B cell (primary cell): ENCODE data around the gene GSS. TPM values are rescaled to one million over a fixed set of nuclear protein-coding genes. Genes with fewer than 3 reads are reported as not detected.

Experiments used
- ATAC-seq: fragments of 200-7000 bp; cut with Tn5 transposase; one replicate; pipeline ENCODE4 v1.10.0; 2021; ENCODE audit warnings: low read depth, mild to moderate bottlenecking, moderate number of reproducible peaks, moderate library complexity
- CTCF ChIA-PET: fragments of 350-600 bp; sonication (Branson Sonifier 250); formaldehyde crosslinking; loops from one replicate; lab custom pipeline; 2021; ENCODE audit warnings: antibody characterized with exemption, inconsistent platforms; lab: Charles Lee
- POLR2A ChIA-PET: fragments of 350-600 bp; sonication (Branson Sonifier 250); formaldehyde crosslinking; loops from one replicate; lab custom pipeline; 2021; ENCODE audit warnings: antibody characterized with exemption; lab: Charles Lee
- DNase-seq: peaks from one replicate; pipeline ENCODE4 v3.0.0; 2013
- H2AFZ ChIP-seq: 2 replicates; pipeline ENCODE4 v1.6.1; 2012; ENCODE audit warnings: mild to moderate bottlenecking, low read depth, low read length; ENCODE audit not compliant: insufficient read depth, poor library complexity, severe bottlenecking
- H3K27ac ChIP-seq, 2 donors: 1 replicate in 1 of 2; 2 replicates in 1 of 2; pipeline ENCODE4 v1.5.1; 2012 to 2013; ENCODE audit warnings: low read length in 2 of 2, mild to moderate bottlenecking in 2 of 2, moderate library complexity in 1 of 2
- H3K27me3 ChIP-seq, 4 experiments: fragments of 200-600 bp in 1 of 4; sonication (generic) in 1 of 4; replicated peaks in 1 of 4; 1 replicate in 2 of 4; 2 replicates in 2 of 4; pipeline versions ENCODE4 v1.6.1 to v1.7.0; 2013 to 2016; ENCODE audit warnings: low read length in 3 of 4, mild to moderate bottlenecking in 2 of 4, mixed read lengths in 1 of 4, moderate library complexity in 1 of 4; ENCODE audit not compliant: insufficient read depth in 4 of 4, control insufficient read depth in 3 of 4; ENCODE audit errors: control extremely low read depth in 1 of 4
- H3K36me3 ChIP-seq, 2 experiments: replicated peaks in 1 of 2; 1 replicate in 1 of 2; 2 replicates in 1 of 2; pipeline versions ENCODE4 v1.6.1 to v1.7.1; 2013; ENCODE audit warnings: low read length in 1 of 2; ENCODE audit not compliant: insufficient read depth in 2 of 2, control insufficient read depth in 1 of 2; ENCODE audit errors: control extremely low read depth in 1 of 2, extremely low read depth in 1 of 2
- H3K4me1 ChIP-seq, 2 donors: fragments of 200-600 bp in 1 of 2; sonication (generic) in 1 of 2; 1 replicate in 1 of 2; 2 replicates in 1 of 2; pipeline versions ENCODE4 v1.5.1 to v1.6.1; 2013 to 2017; ENCODE audit warnings: low read length in 2 of 2; ENCODE audit not compliant: control insufficient read depth in 2 of 2, insufficient read depth in 2 of 2
- H3K4me2 ChIP-seq: replicated peaks from 2 replicates; pipeline ENCODE3; 2012; ENCODE audit warnings: mild to moderate bottlenecking, low read depth, low read length; ENCODE audit not compliant: poor library complexity, severe bottlenecking
- H3K4me3 ChIP-seq, 5 experiments: fragments of 200-600 bp in 1 of 5; sonication (generic) in 1 of 5; 1 replicate in 3 of 5; 2 replicates in 2 of 5; pipeline versions ENCODE4 v1.5.1 to v1.7.0; 2011 to 2016; ENCODE audit warnings: low read length in 4 of 5, mild to moderate bottlenecking in 4 of 5, low read depth in 2 of 5, control low read depth in 1 of 5, moderate library complexity in 1 of 5; ENCODE audit not compliant: insufficient read depth in 1 of 5; ENCODE audit errors: control extremely low read depth in 1 of 5, extremely low read depth in 1 of 5
- H3K79me2 ChIP-seq: fragments of 200-600 bp; sonication (generic); one replicate; pipeline ENCODE4 v1.6.0; 2016; ENCODE audit warnings: low read length; ENCODE audit not compliant: control insufficient read depth, insufficient read depth
- H3K9ac ChIP-seq: fragments of 200-600 bp; sonication (generic); 2 replicates; pipeline ENCODE4 v1.6.1; 2017; ENCODE audit warnings: mild to moderate bottlenecking, low read length, moderate library complexity
- H3K9me3 ChIP-seq, 3 donors: one replicate each; pipeline versions ENCODE4 v1.6.1 to v1.7.1; 2013; ENCODE audit warnings: low read length in 2 of 3; ENCODE audit not compliant: control insufficient read depth in 2 of 3, insufficient read depth in 1 of 3; ENCODE audit errors: control extremely low read depth in 1 of 3
- H4K20me1 ChIP-seq: 2 replicates; pipeline ENCODE4 v1.6.0; 2012; ENCODE audit warnings: mild to moderate bottlenecking, low read length; ENCODE audit not compliant: insufficient read depth, control insufficient read depth, poor library complexity, severe bottlenecking
- H3K27ac Mint-ChIP-seq: one replicate; pipeline ENCODE4 v1.8.0; 2021; ENCODE audit warnings: mixed read lengths
- H3K27me3 Mint-ChIP-seq: one replicate; pipeline ENCODE4 v1.8.0; 2021; ENCODE audit warnings: mixed read lengths
- H3K4me1 Mint-ChIP-seq: one replicate; pipeline ENCODE4 v1.8.0; 2021; ENCODE audit warnings: mixed read lengths
- H3K4me3 Mint-ChIP-seq: one replicate; pipeline ENCODE4 v1.8.0; 2021; ENCODE audit warnings: mixed read lengths
- H3K9me3 Mint-ChIP-seq: one replicate; pipeline ENCODE4 v1.8.0; 2022; ENCODE audit warnings: mixed read lengths; ENCODE audit not compliant: insufficient read depth
- EZH2 ChIP-seq: IDR thresholded peaks from 2 replicates; pipeline ENCODE4 v1.6.1; 2012; ENCODE audit warnings: borderline replicate concordance, low read depth, mild to moderate bottlenecking, moderate library complexity, low read length; ENCODE audit not compliant: insufficient read depth, poor library complexity, severe bottlenecking
- WGBS: methylation state at CpG from one replicate; pipeline ENCODE4 v1.1.5; 2013; ENCODE audit warnings: missing lambda C conversion rate; ENCODE audit not compliant: insufficient coverage; 5-methylcytosine and 5-hydroxymethylcytosine counted together
- intact Hi-C: fragments of 100-400 bp; cut with micrococcal nuclease; formaldehyde crosslinking; loops from one replicate; pipeline ENCODE4 v1.10.0; 2022
- polyA plus RNA-seq: library from polyadenylated mRNA; depleted of rRNA; stranded (reverse); fragments of >200 nt; gene quantifications from 2 replicates; pipeline ENCODE4 v1.2.3, GENCODE V29; 2012
- total RNA-seq, 2 donors: library from RNA; stranded (reverse); fragments of 120-200 nt in 1 of 2; gene quantifications; 1 replicate in 1 of 2; 2 replicates in 1 of 2; pipeline versions ENCODE4 v1.2.3 to v1.2.4, GENCODE V29; 2013 to 2022
- TF ChIP-seq, protein P1 (sequence below): fragments of 200-600 bp; IDR thresholded peaks from one replicate; pipeline ENCODE4 v1.8.0; 2022; ENCODE audit warnings: antibody characterized with exemption, mild to moderate bottlenecking

Gene GSS
- total and polyA plus RNA-seq, 2 donors (not counting 1 experiment from before 2014, with no cell fraction given): 22.5 to 28.6 TPM

DNA sequence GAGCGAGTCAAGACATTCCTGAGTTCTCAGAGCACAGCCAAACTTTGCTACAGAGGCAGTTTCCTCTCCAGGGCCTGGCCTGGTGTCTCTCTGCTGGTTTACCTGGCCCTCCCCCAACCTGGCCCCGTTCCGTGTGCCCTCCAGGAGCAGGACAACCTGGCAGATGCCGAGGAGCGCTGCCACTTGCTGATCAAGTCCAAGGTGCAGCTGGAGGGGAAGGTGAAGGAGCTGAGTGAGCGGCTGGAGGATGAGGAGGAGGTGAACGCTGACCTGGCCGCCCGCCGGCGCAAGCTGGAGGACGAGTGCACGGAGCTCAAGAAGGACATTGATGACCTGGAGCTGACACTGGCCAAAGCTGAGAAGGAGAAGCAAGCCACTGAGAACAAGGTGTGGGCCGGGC is 39.6 kb upstream of the GSS start:
- H3K4me1 ChIP-seq: no peaks in the 10 kb centered on the region
- ATAC-seq (no peak), DNase-seq (no peak)
- Mint-ChIP-seq H3K27ac (no peak overlapping the region), H3K9me3 (no peaks in the 10 kb centered on the region), H3K27me3 (no peaks in the 10 kb centered on the region), H3K4me1 (no peaks in the 10 kb centered on the region), H3K4me3 (no peak overlapping the region)
- H3K27me3 ChIP-seq: no peaks in the 10 kb centered on the region
- H3K36me3 ChIP-seq: peaks cover 0 to 29% of the 10 kb centered on the region in 2 experiments
- TF ChIP-seq, protein P1, sequence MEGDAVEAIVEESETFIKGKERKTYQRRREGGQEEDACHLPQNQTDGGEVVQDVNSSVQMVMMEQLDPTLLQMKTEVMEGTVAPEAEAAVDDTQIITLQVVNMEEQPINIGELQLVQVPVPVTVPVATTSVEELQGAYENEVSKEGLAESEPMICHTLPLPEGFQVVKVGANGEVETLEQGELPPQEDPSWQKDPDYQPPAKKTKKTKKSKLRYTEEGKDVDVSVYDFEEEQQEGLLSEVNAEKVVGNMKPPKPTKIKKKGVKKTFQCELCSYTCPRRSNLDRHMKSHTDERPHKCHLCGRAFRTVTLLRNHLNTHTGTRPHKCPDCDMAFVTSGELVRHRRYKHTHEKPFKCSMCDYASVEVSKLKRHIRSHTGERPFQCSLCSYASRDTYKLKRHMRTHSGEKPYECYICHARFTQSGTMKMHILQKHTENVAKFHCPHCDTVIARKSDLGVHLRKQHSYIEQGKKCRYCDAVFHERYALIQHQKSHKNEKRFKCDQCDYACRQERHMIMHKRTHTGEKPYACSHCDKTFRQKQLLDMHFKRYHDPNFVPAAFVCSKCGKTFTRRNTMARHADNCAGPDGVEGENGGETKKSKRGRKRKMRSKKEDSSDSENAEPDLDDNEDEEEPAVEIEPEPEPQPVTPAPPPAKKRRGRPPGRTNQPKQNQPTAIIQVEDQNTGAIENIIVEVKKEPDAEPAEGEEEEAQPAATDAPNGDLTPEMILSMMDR: no peak
- no peak for TF ChIP-seq EZH2
- no peaks in the 10 kb centered on the region for H4K20me1 ChIP-seq
- H2AFZ ChIP-seq: no peak overlapping the region
- H3K79me2 ChIP-seq: no peaks in the 10 kb centered on the region
- 99% methylated on average over 14 of the region's 14 CpGs for WGBS
- no peak overlapping the region for H3K4me2 ChIP-seq
- ChIA-PET CTCF (no interaction called here), POLR2A (no interaction called here)
- H3K9me3 ChIP-seq: no peaks in the 10 kb centered on the region
- H3K4me3 ChIP-seq: no peak overlapping the region
- H3K27ac ChIP-seq: no peak overlapping the region
- intact Hi-C loops: no loop called here
- H3K9ac ChIP-seq: no peak overlapping the region

DNA sequence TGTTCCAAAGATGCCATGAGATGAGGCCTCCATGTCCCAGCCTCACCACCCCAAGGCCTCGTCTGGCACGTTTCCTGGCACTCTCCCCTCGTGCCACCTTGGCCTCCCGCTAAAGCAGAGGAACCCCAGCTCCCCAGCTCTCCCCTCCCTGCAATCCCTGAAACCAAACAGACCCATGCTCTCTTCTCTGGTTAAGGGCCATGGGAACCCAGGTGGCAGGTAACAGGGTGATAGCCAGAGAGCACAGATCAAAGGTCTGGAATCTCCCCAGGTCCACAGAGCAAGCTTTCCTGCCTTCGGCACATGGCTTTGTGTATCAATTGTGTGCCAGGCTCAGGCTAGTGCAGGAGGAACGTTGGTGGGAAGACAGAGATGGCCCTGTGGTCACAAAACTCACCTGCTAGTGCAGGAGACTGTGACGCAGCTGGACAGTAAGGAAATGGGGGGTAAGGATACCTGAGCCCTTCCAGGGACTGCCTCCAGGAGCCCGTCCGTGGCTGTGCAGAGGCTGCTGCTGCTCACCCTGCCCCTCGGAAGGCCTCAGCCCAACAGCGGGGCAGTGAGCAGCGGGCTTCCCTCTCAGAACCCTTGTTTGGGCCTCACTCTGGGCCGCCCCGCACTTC is 39.0 kb upstream of the GSS start:
- Histone ChIP-seq H3K36me3 (peaks cover 0 to 27% of the 10 kb centered on the region in 2 experiments), H3K4me2 (no peak overlapping the region), H3K9ac (no peak overlapping the region), H3K79me2 (no peaks in the 10 kb centered on the region), H2AFZ (no peak overlapping the region), H3K27me3 (no peaks in the 10 kb centered on the region), H4K20me1 (no peaks in the 10 kb centered on the region), H3K9me3 (no peaks in the 10 kb centered on the region), H3K4me1 (no peaks in the 10 kb centered on the region), H3K4me3 (no peak overlapping the region), H3K27ac (no peak overlapping the region)
- Mint-ChIP-seq H3K4me3 (no peak overlapping the region), H3K27me3 (no peaks in the 10 kb centered on the region), H3K27ac (no peak overlapping the region), H3K9me3 (no peaks in the 10 kb centered on the region), H3K4me1 (no peaks in the 10 kb centered on the region)
- 84% methylated on average over 13 of the region's 14 CpGs for WGBS
- intact Hi-C loops: no loop called here
- ATAC-seq: no peak
- TF ChIP-seq, protein P1: no peak
- no peak for TF ChIP-seq EZH2
- ChIA-PET POLR2A (no interaction called here), CTCF (no interaction called here)
- no peak for DNase-seq
